GM20000 (cell line): ENCODE data around the gene PALMD.

ENCODE experiments used
- DNase-seq: peaks from one replicate; pipeline ENCODE4 v3.0.0; 2012; ENCODE audit warnings: low spot score
- TF ChIP-seq, protein P1 (sequence below): IDR thresholded peaks from 2 replicates; pipeline ENCODE4 v1.5.1; 2012; ENCODE audit warnings: mild to moderate bottlenecking, control low read depth; ENCODE audit errors: extremely low read depth, missing control alignments

The PALMD gene

DNA sequence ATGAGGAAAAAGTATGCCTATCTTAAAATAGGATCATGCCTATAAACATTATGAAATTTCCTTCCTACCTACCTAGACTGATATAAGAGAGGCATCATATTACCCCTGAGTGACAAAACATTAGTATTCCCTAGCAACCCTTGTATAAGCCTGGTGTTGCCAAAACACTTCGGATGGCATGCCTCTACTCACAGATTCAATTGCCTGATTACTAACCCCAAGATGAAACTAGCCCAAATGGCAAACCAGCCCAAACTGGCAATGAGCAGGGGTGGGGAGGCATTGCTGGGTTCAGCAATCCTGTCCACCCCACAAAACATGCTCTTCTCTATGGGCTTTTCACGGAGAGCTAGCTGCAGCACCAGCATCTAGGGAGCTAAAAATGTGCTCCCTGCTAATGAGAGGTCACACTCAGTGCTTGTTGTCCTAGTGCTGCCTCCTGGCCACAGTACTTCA is 13.9 kb downstream of the PALMD start:
- TF ChIP-seq, protein P1, sequence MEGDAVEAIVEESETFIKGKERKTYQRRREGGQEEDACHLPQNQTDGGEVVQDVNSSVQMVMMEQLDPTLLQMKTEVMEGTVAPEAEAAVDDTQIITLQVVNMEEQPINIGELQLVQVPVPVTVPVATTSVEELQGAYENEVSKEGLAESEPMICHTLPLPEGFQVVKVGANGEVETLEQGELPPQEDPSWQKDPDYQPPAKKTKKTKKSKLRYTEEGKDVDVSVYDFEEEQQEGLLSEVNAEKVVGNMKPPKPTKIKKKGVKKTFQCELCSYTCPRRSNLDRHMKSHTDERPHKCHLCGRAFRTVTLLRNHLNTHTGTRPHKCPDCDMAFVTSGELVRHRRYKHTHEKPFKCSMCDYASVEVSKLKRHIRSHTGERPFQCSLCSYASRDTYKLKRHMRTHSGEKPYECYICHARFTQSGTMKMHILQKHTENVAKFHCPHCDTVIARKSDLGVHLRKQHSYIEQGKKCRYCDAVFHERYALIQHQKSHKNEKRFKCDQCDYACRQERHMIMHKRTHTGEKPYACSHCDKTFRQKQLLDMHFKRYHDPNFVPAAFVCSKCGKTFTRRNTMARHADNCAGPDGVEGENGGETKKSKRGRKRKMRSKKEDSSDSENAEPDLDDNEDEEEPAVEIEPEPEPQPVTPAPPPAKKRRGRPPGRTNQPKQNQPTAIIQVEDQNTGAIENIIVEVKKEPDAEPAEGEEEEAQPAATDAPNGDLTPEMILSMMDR, result no peak
- no peak for DNase-seq

DNA sequence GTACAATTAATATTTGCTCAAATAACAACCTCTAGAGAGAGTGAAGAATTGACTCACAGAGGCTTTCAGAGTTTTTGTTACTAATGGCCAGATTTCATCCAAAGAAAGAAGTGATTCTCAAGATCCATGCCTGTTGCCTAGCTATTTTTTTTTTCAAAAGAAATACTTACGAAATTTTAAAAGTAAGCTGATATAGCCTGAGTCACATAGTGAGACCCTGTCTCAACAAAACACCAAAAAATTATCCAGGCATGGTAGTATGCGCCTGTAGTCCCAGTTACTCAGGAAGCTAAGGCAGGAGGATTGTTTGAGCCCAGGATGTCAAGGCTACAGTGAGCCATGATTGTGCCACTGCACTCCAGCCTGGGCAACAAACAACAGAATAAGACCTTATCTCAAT is 14.6 kb downstream of the PALMD start:
- no peak for DNase-seq
- TF ChIP-seq, protein P1, result no peak

DNA sequence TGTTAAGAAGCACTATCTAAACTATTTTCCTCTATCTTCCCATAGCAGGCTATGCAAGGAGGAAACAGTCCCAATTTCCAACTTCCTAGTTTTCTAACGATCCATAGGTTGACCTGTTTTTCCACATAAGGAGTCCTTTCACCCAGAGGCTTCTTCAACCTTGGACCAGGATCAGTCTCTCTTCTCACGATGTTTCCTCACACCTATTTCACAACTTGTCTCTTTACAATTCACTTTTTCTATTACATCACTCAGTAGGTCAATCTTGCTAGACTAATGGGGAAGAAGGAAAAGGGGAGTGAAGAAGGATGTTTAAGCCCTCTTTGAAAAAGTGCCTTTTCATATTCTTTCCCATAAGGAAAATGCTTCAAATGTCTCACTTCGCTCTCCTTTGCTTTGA is 15.9 kb downstream of the PALMD start:
- TF ChIP-seq, protein P1, result no peak
- no peak for DNase-seq

DNA sequence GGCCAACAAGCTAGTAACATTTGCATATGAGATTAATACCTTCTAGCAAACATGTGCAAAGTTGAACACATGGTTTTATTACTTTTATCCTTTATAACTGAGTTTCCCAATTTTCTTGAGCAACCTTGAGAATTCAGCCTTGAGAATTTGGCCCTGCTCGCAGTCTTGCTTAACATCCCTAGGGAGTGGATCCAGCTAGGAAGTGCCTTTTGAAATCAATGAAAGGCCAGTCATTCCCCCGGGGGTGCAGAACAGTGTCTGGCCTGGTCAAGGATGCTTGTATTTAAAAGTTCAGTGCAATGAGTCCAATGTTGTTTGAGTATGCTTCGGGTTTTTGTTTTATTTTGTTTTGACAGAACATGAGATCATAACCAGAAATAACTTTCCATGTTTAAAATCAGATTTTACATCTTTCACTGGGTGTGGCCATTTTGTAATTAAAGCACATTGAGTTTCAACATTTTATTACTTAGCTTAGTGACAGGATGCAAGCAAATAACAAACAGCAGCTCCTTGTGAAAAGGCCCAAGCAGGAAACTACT is 16.7 kb downstream of the PALMD start:
- TF ChIP-seq, protein P1, result no peak
- DNase-seq, result no peak

DNA sequence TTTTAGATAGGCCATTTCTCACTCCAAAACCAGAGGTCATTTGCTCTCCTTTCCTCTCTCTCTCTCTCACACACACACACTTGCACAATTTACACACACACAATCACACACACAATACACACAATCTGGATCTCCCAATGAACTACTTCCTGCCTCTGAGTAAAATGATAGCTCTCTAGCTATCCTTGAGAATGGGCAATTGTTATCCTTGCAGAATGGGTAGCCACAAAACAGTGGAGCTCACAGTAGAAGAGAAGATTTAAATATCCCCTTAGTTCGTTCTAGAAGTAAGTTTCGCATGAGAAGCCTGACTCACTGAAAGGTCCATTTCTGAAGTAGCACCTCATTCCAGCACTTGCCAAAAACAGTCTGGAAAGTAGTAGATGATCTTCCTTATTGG is 17.6 kb downstream of the PALMD start:
- TF ChIP-seq, protein P1, result no peak
- DNase-seq, result no peak

DNA sequence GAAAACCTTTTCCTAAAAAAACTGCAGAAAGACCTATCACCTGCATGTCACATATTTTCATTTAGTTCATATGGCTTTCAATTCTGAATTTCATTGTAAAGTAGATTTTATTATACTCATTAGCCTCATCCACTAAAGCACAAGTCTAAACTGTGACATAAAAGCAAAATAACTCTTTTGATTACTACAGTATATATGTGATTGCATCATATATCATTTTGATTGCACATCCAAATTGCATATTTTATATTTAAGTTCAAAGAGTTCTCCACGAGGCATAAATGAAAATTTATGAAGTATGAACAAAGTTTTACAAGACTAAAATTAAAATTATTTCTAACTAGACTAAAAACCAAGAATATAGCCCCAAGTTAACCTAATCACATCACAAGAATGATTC is 19.3 kb downstream of the PALMD start:
- no peak for DNase-seq
- TF ChIP-seq, protein P1, result no peak

DNA sequence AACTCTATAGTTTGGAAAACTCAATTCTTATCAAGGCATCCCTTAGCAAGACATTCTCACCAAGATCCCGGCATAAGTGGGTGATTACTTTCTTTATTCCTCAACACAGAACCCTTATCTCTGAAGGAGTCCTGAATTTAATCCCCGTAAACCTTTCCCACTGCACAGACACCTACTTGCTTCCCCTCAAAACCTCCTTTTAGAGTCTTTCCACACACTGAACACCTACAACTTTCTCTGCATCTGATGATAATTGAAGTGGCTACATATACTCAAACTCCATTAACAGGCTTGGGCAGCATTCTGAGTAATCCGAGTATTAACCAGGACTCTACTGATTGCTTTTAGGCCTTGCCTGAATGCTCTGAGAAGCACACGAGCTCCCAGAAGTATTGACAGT is 23.5 kb downstream of the PALMD start:
- TF ChIP-seq, protein P1, result no peak

DNA sequence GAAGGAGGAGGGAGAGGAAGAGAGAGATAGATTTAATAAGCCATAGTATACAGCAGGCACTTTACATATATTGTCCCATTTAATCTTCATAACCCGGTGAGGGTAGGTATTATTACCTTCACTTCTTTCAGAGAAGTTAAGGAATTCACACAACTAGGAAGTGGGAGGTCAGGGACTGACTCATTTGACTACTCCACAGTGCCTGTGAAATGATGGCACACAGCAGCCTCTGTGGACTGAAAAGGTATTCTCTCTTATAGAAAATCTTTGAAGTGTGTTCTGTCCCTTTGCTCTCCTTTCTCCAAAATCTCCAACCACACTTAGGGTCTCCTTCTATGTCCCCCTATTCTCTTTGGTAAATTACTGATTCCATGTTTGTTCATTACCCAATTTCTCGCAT is 23.9 kb downstream of the PALMD start:
- DNase-seq, result no peak
- TF ChIP-seq, protein P1, result no peak

More for the DNA sequence above, 23.5 kb downstream of the PALMD start:
- DNase-seq, result no peak
